Measurements from ENCODE around the gene HGD.
"Not testable (repeated sequence)": the region's sequence is repeated elsewhere in the genome, so short reads cannot be mapped to it uniquely, and the experiment has no call there.

Gene HGD

GRCh38 chr3:120678331-120678947 is 3.6 kb downstream of the HGD start:
- DNase-seq, result peak in 1 of 2 donors; percentile 86

GRCh38 chr3:120677193-120677592 is 4.8 kb downstream of the HGD start:
- DNase-seq, result not testable (repeated sequence)

GRCh38 chr3:120673116-120673515 is 8.9 kb downstream of the HGD start:
- no peak for DNase-seq

GRCh38 chr3:120670576-120670975 is 11.5 kb downstream of the HGD start:
- DNase-seq, result no peak

- DNase-seq, result no peak
Observed at GRCh38 chr3:120664926-120665325, 17.1 kb downstream of the HGD start.

- DNase-seq, result no peak
Observed at GRCh38 chr3:120661945-120662344, 20.1 kb downstream of the HGD start.

GRCh38 chr3:120661106-120661905 is 20.7 kb downstream of the HGD start:
- no peak for DNase-seq

GRCh38 chr3:120659834-120660233 is 22.2 kb downstream of the HGD start:
- DNase-seq, result no peak

- peak in 1 of 2 donors; percentile 50 for DNase-seq
Observed at GRCh38 chr3:120659285-120659684, 22.8 kb downstream of the HGD start.

- DNase-seq, result no peak
Observed at GRCh38 chr3:120652896-120653545, 29.0 kb downstream of the HGD start.

GRCh38 chr3:120652281-120652680 is 29.8 kb downstream of the HGD start:
- no peak for DNase-seq

GRCh38 chr3:120650311-120650710 is 31.7 kb downstream of the HGD start:
- DNase-seq, result no peak

- DNase-seq, result no peak
Observed at GRCh38 chr3:120649830-120650233, 32.2 kb downstream of the HGD start.

GRCh38 chr3:120648290-120648689 is 33.7 kb downstream of the HGD start:
- no peak for DNase-seq

GRCh38 chr3:120646771-120647432 is 35.1 kb downstream of the HGD start:
- no peak for DNase-seq

GRCh38 chr3:120645083-120645845 is 36.8 kb downstream of the HGD start:
- DNase-seq, result peak in 1 of 2 donors; percentile 34

- peak; percentile 5 to 96 for DNase-seq
Observed at GRCh38 chr3:120642368-120642948, 39.6 kb downstream of the HGD start.

- no peak for DNase-seq
Observed at GRCh38 chr3:120641696-120642246, 40.3 kb downstream of the HGD start.

- DNase-seq, result no peak
Observed at GRCh38 chr3:120640231-120640630, 41.8 kb downstream of the HGD start.

GRCh38 chr3:120638820-120639219 is 43.2 kb downstream of the HGD start:
- not testable (repeated sequence) for DNase-seq

- no peak for DNase-seq
Observed at GRCh38 chr3:120637851-120638559, 44.0 kb downstream of the HGD start.

Measured in bone marrow (tissue), 2 donors.